Activated CD4-positive, alpha-beta memory T cell treated with anti-CD3 and anti-CD28 coated beads, Interleukin-2, amount 10 ng/mL, durations not matched to agents 7 days and 5 days (primary cell): ENCODE results near the gene ANHX. TPM values are rescaled to one million over a fixed set of nuclear protein-coding genes. Genes with fewer than 3 reads are reported as not detected.
"Not testable (repeated sequence)": the region's sequence is repeated elsewhere in the genome, so short reads cannot be mapped to it uniquely, and the experiment has no call there.

Source experiments
- CTCF ChIA-PET: fragments of 350-600 bp; sonication (Branson Sonifier 250); formaldehyde crosslinking; loops from one replicate; lab custom pipeline; 2021; ENCODE audit warnings: antibody characterized with exemption, inconsistent platforms; lab: Charles Lee
- POLR2A ChIA-PET: fragments of 350-600 bp; sonication (Branson Sonifier 250); formaldehyde crosslinking; loops from one replicate; lab custom pipeline; 2021; ENCODE audit warnings: antibody characterized with exemption; lab: Charles Lee
- DNase-seq: peaks from one replicate; pipeline ENCODE4 v3.0.0-alpha.2; 2020
- H3K27ac Mint-ChIP-seq: one replicate; pipeline ENCODE4 v1.8.0; 2021; ENCODE audit warnings: mild to moderate bottlenecking, mixed read lengths
- H3K27me3 Mint-ChIP-seq: one replicate; pipeline ENCODE4 v1.8.0; 2021; ENCODE audit warnings: mixed read lengths
- H3K36me3 Mint-ChIP-seq: one replicate; pipeline ENCODE4 v1.8.0; 2021; ENCODE audit warnings: low read depth, mixed read lengths
- H3K4me1 Mint-ChIP-seq: one replicate; pipeline ENCODE4 v1.8.0; 2021; ENCODE audit warnings: mixed read lengths
- H3K4me3 Mint-ChIP-seq: one replicate; pipeline ENCODE4 v1.8.0; 2021; ENCODE audit warnings: mild to moderate bottlenecking, mixed read lengths
- H3K9me3 Mint-ChIP-seq: one replicate; pipeline ENCODE4 v1.8.0; 2021; ENCODE audit warnings: mixed read lengths
- total RNA-seq, 2 experiments: library from RNA; stranded (reverse); gene quantifications; one replicate each; pipeline ENCODE4 v1.2.3, GENCODE V29; 2021

ANHX gene
- not detected for total RNA-seq

DNA sequence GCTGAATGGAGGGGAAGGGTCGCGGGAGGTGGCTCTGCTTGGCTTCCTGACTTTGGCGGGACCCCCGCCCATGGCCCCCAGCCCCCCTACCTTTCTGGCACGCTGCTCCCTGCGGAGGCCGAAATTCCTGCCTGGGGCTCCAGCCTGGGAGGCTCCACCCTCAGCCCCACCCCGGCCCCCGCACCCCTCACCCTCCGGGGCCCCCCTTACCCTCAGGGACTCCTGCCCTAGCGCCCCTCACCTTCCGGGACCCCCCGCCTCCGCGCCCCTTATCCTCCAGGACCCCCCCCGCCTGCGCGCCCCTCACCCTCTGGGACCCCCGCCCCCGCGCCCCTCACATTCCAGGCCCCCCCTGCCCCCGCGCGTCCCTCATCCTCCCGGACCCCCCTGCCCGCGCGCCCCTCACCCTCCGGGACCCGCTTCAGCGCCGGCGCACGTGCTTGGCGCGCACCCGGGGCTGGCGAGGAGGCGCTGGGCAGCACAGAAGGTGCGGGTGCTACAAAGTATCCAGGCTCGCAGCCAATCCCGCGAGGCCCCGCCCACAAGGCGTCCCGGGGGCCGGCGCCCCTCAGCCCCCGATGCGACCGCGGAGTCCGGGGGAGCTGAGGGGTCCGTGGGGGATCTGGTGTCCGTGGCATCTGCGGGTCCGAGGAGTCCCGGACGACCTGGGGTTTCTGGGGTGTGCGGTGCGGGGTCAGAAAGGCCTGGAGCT, at the start of gene ANHX:
ANHX (minus strand) TSS at position 477 of the 712 bp plus-strand sequence. CDS start 1,521 bp downstream, outside the sequence.
- H3K4me1 Mint-ChIP-seq = no peaks in the 10 kb centered on the region
- no peak within 1 kb of the TSS for H3K27ac Mint-ChIP-seq
- POLR2A ChIA-PET = no interaction called here
- H3K36me3 Mint-ChIP-seq = peaks cover 9% of the 10 kb centered on the region
- DNase-seq = no peak
- CTCF ChIA-PET = no interaction called here
- no peaks in the 10 kb centered on the region for H3K27me3 Mint-ChIP-seq
- no peak within 1 kb of the TSS for H3K4me3 Mint-ChIP-seq
- H3K9me3 Mint-ChIP-seq = peaks cover 33% of the 10 kb centered on the region

- DNase-seq, CTCF ChIA-PET, H3K4me3 Mint-ChIP-seq, H3K9me3 Mint-ChIP-seq, H3K4me1 Mint-ChIP-seq, H3K27ac Mint-ChIP-seq, H3K27me3 Mint-ChIP-seq, H3K36me3 Mint-ChIP-seq, POLR2A ChIA-PET: not testable (repeated sequence)
Measured at GRCh38 chr12:133264668-133265067, 29.0 kb upstream of the ANHX start.

DNA sequence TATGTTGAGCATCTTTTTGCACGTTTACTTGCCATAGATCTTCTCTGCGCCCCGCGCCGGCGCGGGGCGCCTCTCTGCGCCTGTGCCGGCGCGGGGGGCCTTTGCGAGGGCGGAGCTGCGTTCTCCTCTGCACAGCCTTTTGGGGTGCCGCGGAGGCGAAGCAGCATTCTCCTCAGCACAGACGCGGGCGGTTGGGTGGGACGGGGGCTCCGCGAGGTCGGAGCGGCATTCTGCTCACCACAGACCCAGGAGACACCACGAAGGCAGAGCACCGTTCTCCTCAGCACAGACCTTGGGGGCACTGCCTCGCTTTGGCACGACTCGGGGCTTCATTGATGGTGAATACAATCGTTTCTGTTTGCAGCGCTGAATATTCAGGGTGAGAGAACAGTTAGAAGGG, 28.5 kb upstream of the ANHX start:
- CTCF ChIA-PET = no interaction called here

GRCh38 chr12:133256321-133256720, 20.6 kb upstream of the ANHX start:
- Mint-ChIP-seq H3K36me3 (no peaks in the 10 kb centered on the region), H3K27ac (no peak overlapping the region), H3K9me3 (peaks cover 34% of the 10 kb centered on the region), H3K27me3 (no peaks in the 10 kb centered on the region), H3K4me3 (no peak overlapping the region), H3K4me1 (no peaks in the 10 kb centered on the region)
- ChIA-PET CTCF (no interaction called here), POLR2A (no interaction called here)
- DNase-seq = no peak

More for the DNA sequence above, 28.5 kb upstream of the ANHX start:
- Mint-ChIP-seq H3K9me3 (peaks cover 3% of the 10 kb centered on the region), H3K27ac (no peak overlapping the region), H3K36me3 (no peaks in the 10 kb centered on the region), H3K4me3 (no peak overlapping the region), H3K27me3 (no peaks in the 10 kb centered on the region), H3K4me1 (no peaks in the 10 kb centered on the region)
- DNase-seq = no peak
- POLR2A ChIA-PET = no interaction called here

DNA sequence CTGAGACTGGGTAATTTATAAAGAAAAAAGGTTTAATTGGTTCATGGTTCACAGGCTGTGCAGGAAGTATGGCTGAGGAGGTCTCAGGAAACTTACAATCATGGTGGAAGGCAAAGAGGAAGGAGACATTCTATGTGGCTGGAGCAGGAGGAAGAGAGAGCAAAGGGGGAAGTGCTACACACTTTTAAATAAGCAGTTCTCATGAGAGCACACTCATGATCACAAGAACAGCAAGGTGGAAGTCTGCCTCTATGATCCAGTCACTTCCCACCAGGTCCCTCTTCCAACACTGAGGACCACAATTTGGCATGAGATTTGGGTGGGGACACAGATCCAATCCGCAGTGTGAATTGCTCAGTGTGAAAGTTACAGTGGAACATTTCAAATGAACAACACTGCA, 20.2 kb upstream of the ANHX start:
- peaks cover 35% of the 10 kb centered on the region for H3K9me3 Mint-ChIP-seq
- H3K4me1 Mint-ChIP-seq, H3K27ac Mint-ChIP-seq, H3K36me3 Mint-ChIP-seq, DNase-seq, POLR2A ChIA-PET, CTCF ChIA-PET, H3K27me3 Mint-ChIP-seq, H3K4me3 Mint-ChIP-seq: not testable (repeated sequence)

DNA sequence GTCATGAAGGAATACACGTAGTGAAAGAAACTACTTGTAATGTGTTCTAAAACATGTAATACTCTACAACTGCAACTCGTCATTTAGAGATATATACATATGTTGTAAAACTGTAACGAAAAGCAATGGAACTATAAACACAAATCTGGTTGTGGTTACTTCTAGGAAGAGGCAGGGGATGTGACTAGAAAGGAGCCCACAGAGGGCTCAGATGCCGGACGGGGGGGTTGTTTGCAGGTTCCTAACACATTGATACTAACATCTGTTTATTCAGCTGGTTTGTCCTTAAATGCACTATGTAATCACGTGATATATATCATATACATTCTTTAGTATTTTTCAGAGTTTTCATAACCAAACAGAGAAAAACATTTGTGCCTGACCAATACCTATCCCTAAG, 16.1 kb upstream of the ANHX start:
- no peak for DNase-seq
- ChIA-PET POLR2A (no interaction called here), CTCF (no interaction called here)
- Mint-ChIP-seq H3K27ac (no peak overlapping the region), H3K36me3 (peaks cover 2% of the 10 kb centered on the region), H3K9me3 (peaks cover 49% of the 10 kb centered on the region), H3K27me3 (no peaks in the 10 kb centered on the region), H3K4me3 (no peak overlapping the region), H3K4me1 (no peaks in the 10 kb centered on the region)

DNA sequence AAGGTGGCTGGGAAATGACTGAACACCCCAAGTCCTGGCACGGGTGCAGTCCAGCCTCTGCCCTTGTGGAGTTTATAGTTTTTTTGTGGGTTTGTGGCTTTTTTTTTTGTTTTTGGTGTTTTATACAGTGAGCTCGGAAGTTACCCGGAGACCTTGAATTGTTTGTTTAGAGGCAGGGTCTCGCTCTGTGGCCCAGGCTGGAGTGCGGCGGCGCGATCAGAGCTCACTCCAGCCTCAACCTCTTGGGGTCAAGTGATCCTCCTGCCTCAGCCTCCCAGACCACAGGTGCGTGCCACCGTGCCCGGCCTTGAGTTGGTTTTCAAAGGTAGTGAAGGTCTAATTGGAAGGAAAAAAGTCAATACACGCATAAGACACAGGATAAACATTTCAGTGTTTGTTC, 879 bp upstream of the ANHX start:
- H3K4me3 Mint-ChIP-seq = no peak overlapping the region
- CTCF ChIA-PET = no interaction called here
- H3K27me3 Mint-ChIP-seq = no peaks in the 10 kb centered on the region
- DNase-seq = no peak
- peaks cover 11% of the 10 kb centered on the region for H3K36me3 Mint-ChIP-seq
- H3K4me1 Mint-ChIP-seq = no peaks in the 10 kb centered on the region
- H3K9me3 Mint-ChIP-seq = peaks cover 40% of the 10 kb centered on the region
- no peak overlapping the region for H3K27ac Mint-ChIP-seq
- POLR2A ChIA-PET = no interaction called here

- CTCF ChIA-PET = no interaction called here
- no peak overlapping the region for H3K4me3 Mint-ChIP-seq
Measured at GRCh38 chr12:133236144-133236543, 467 bp upstream of the ANHX start.

DNA sequence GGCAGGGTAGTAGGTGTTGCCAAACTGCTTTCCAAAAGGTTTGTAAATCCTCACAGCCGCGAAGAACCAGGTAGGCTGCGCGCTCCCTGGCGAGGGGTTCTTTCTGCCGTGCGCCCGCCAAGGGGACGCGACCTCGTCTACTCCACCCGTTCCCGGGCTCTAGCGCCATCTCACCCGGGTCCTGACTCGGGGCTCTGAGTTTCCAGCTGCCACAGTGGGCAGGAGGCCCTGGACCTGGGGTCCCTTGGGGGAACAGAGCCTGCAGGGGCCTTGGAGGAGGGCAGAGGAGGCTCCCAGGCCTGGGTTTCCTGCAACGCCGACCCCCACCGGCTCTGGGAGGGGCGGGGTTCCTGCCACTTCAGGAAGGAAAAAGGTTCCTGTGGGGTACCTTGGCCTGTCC, 706 bp downstream of the ANHX start:
- Mint-ChIP-seq H3K36me3 (peaks cover 9% of the 10 kb centered on the region), H3K27me3 (no peaks in the 10 kb centered on the region), H3K4me1 (no peaks in the 10 kb centered on the region), H3K9me3 (peaks cover 36% of the 10 kb centered on the region), H3K27ac (no peak overlapping the region), H3K4me3 (no peak overlapping the region)
- no peak for DNase-seq
- POLR2A ChIA-PET = no interaction called here
- CTCF ChIA-PET = no interaction called here

More at GRCh38 chr12:133236144-133236543, 467 bp upstream of the ANHX start:
- Mint-ChIP-seq H3K27ac (no peak overlapping the region), H3K27me3 (no peaks in the 10 kb centered on the region), H3K36me3 (peaks cover 9% of the 10 kb centered on the region), H3K9me3 (peaks cover 39% of the 10 kb centered on the region), H3K4me1 (no peaks in the 10 kb centered on the region)
- POLR2A ChIA-PET = no interaction called here
- DNase-seq = no peak

DNA sequence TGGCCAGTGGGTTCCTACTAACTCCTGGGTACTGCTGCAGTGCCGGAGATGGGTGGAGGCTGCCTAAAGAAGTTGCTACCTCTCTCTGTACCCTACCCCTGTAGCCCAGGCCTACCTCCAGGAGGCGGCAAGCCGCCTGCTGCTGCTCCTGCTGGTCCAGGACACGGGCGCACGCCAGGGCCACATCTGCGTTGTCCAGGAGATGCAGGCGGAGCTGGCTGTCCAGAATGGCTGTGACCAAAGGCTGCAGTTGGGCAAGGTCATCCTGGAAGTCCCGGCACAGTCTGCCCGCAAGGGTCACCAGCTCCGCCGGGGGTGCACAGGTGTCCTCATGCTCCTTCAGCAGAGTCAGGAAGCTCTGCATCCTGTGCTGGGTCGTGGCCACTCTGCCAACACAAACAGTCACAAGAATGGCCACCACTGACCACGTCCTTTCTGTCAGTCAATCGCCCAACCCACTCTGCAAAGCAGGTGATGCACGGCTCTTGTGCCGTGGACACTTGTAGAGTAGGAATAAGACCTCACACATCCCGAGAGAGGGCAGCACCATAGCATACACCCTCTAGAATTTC, 1.6 kb downstream of the ANHX start:
- Mint-ChIP-seq H3K4me3 (no peak overlapping the region), H3K9me3 (peaks cover 39% of the 10 kb centered on the region), H3K36me3 (peaks cover 9% of the 10 kb centered on the region), H3K4me1 (no peaks in the 10 kb centered on the region), H3K27ac (no peak overlapping the region), H3K27me3 (no peaks in the 10 kb centered on the region)
- DNase-seq = no peak
- POLR2A ChIA-PET = no interaction called here
- CTCF ChIA-PET = no interaction called here

DNA sequence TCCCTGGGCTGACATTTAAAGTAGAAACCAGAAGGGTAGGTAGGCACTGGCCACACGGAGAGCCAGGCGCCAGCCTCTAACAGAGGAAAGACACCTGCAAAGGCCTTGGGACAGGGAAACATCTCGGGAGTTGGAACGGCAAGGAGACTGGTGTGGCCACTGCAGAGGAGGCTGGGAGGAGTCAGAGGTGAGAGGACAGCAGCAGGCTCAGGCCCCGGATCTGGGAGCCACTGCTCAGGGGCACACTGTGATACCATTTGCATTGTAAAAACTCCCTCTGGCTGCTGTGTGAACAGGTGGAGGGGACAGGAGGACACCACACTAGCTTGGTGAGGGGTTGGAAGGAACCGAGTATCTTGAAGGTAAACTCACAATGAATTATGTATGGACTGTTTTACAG, 2.7 kb downstream of the ANHX start:
- POLR2A ChIA-PET = no interaction called here
- Mint-ChIP-seq H3K4me3 (no peak overlapping the region), H3K27ac (no peak overlapping the region), H3K27me3 (no peaks in the 10 kb centered on the region), H3K36me3 (peaks cover 9% of the 10 kb centered on the region), H3K4me1 (no peaks in the 10 kb centered on the region), H3K9me3 (peaks cover 49% of the 10 kb centered on the region)
- CTCF ChIA-PET = no interaction called here
- no peak for DNase-seq

GRCh38 chr12:133231001-133231400, 4.7 kb downstream of the ANHX start:
- H3K27me3 Mint-ChIP-seq = no peaks in the 10 kb centered on the region
- CTCF ChIA-PET = no interaction called here
- H3K4me1 Mint-ChIP-seq = no peaks in the 10 kb centered on the region
- H3K36me3 Mint-ChIP-seq = peaks cover 3% of the 10 kb centered on the region
- DNase-seq = no peak
- H3K4me3 Mint-ChIP-seq = no peak overlapping the region
- POLR2A ChIA-PET = no interaction called here
- peaks cover 50% of the 10 kb centered on the region for H3K9me3 Mint-ChIP-seq
- no peak overlapping the region for H3K27ac Mint-ChIP-seq

DNA sequence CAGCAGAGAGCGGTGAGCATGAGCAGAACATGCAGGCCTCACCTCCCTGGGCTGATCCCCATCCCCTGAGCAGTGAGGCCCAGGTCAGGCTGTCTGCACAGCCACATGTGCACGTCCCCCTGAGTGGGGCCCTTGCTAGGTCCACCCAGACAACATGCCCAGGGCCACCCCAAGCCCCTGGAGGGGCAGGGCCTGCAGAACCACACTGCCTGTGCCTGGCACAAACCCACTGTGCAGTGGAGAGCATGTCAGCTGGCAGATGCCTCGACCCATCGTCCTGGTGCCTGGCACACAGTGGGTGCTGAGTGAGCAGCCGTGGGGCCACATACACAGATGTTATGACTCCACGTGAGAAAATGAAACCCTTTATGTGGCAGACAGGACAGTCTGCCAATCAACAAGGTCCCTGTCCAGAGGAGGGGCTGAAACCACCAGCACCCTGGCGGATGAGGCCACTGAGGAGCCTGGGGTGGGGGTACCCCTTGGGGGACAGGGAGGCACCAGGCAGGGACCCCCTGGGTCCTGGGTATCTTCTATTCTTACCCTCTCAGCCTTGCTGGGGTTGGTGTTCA, 8.3 kb downstream of the ANHX start:
- no peaks in the 10 kb centered on the region for H3K4me1 Mint-ChIP-seq
- no peaks in the 10 kb centered on the region for H3K36me3 Mint-ChIP-seq
- peaks cover 49% of the 10 kb centered on the region for H3K9me3 Mint-ChIP-seq
- POLR2A ChIA-PET = no interaction called here
- H3K27ac Mint-ChIP-seq = no peak overlapping the region
- H3K4me3 Mint-ChIP-seq = no peak overlapping the region
- DNase-seq = no peak
- no peaks in the 10 kb centered on the region for H3K27me3 Mint-ChIP-seq
- CTCF ChIA-PET = no interaction called here

DNA sequence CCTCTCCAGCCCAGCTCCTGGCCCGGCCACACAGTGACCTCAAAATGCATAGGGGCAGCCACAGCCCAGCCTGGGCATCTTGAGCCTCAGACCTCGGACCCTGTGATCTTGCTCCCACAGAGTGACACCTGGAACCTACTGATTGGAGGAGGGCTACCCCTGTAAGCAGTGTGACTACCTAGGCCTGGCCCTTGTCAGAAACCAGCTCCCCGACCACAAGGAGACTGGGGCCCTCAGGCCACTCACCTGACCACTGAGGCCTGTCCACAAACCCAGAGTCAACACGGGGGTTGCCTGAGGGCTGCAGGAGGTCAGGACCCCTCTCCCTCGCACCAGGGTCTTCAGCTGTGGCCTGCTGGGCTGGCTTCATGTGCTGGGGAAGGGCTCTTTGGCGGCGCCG, 9.0 kb downstream of the ANHX start:
- Mint-ChIP-seq H3K9me3 (peaks cover 51% of the 10 kb centered on the region), H3K4me1 (no peaks in the 10 kb centered on the region), H3K27me3 (no peaks in the 10 kb centered on the region), H3K36me3 (no peaks in the 10 kb centered on the region), H3K27ac (no peak overlapping the region), H3K4me3 (no peak overlapping the region)
- CTCF ChIA-PET = no interaction called here
- DNase-seq = no peak
- POLR2A ChIA-PET = no interaction called here
